ENCODE results near the gene FGD4. TPM values are rescaled to one million over a fixed set of nuclear protein-coding genes. Genes with fewer than 3 reads are reported as not detected.

Gene FGD4
- 1 to 10 TPM; 1.9 to 5.6 (median 4.8) TPM for total RNA-seq (2021; fragmentation: NEBNext Ultra II Directional; extraction: Animal tissue kit (Norgen Biotek cat#: 25700))
- long read RNA-seq = 0 reads

- TF ChIP-seq CTCF (IDR thresholded peaks at IDR 0.05) = peak; percentile 67
- Mint-ChIP-seq H3K9me3 (no peaks in the 10 kb centered on the region), H3K4me1 (ENCODE audit: low read depth) (peaks cover 4% of the 10 kb centered on the region; the same call in 1 of the 2 replicates), H3K27me3 (ENCODE audit: insufficient read depth) (peaks cover 14% of the 10 kb centered on the region), H3K4me3 (peak within 1 kb of the TSS; percentile 92), H3K27ac (no peak within 1 kb of the TSS), H3K36me3 (ENCODE audit: low read depth) (no peaks in the 10 kb centered on the region)
- peak; percentile 53 for DNase-seq
Measured at GRCh38 chr12:32399370-32400113, at the start of gene FGD4. FGD4 (plus strand) TSS chr12:32399558.

GRCh38 chr12:32353540-32353939 lies 45.8 kb upstream of the FGD4 start:
- Mint-ChIP-seq H3K4me3 (no peak overlapping the region), H3K27me3 (ENCODE audit: insufficient read depth) (peaks cover 1% of the 10 kb centered on the region; the same call in 1 of the 2 replicates), H3K9me3 (no peaks in the 10 kb centered on the region), H3K4me1 (ENCODE audit: low read depth) (no peaks in the 10 kb centered on the region), H3K27ac (no peak overlapping the region), H3K36me3 (ENCODE audit: low read depth) (no peaks in the 10 kb centered on the region)
- TF ChIP-seq CTCF (IDR thresholded peaks at IDR 0.05) = no peak
- no peak for DNase-seq

GRCh38 chr12:32357601-32358249 lies 41.6 kb upstream of the FGD4 start:
- TF ChIP-seq CTCF (IDR thresholded peaks at IDR 0.05) = no peak
- no peak for DNase-seq
- H3K4me3 Mint-ChIP-seq = no peak overlapping the region
- no peaks in the 10 kb centered on the region for H3K9me3 Mint-ChIP-seq
- no peaks in the 10 kb centered on the region for H3K4me1 Mint-ChIP-seq (ENCODE audit: low read depth)
- H3K27me3 Mint-ChIP-seq (ENCODE audit: insufficient read depth) = peaks cover 1% of the 10 kb centered on the region; the same call in 1 of the 2 replicates
- H3K36me3 Mint-ChIP-seq (ENCODE audit: low read depth) = no peaks in the 10 kb centered on the region
- no peak overlapping the region for H3K27ac Mint-ChIP-seq

- no peak for TF ChIP-seq CTCF (IDR thresholded peaks at IDR 0.05)
- Mint-ChIP-seq H3K27ac (no peak overlapping the region), H3K4me1 (ENCODE audit: low read depth) (peaks cover 8% of the 10 kb centered on the region), H3K36me3 (ENCODE audit: low read depth) (no peaks in the 10 kb centered on the region), H3K9me3 (no peaks in the 10 kb centered on the region), H3K4me3 (no peak overlapping the region), H3K27me3 (ENCODE audit: insufficient read depth) (no peaks in the 10 kb centered on the region)
- DNase-seq = no peak
Measured at GRCh38 chr12:32360956-32361355, 38.4 kb upstream of the FGD4 start.

- H3K27me3 Mint-ChIP-seq (ENCODE audit: insufficient read depth) = no peaks in the 10 kb centered on the region
- H3K4me1 Mint-ChIP-seq (ENCODE audit: low read depth) = peaks cover 10% of the 10 kb centered on the region
- no peak overlapping the region for H3K27ac Mint-ChIP-seq
- H3K9me3 Mint-ChIP-seq = no peaks in the 10 kb centered on the region
- no peak for TF ChIP-seq CTCF (IDR thresholded peaks at IDR 0.05)
- H3K4me3 Mint-ChIP-seq = no peak overlapping the region
- no peak for DNase-seq
- H3K36me3 Mint-ChIP-seq (ENCODE audit: low read depth) = no peaks in the 10 kb centered on the region
Measured at GRCh38 chr12:32362892-32363291, 36.5 kb upstream of the FGD4 start.
